HG03175 (cell line): ENCODE data around the gene POTEF.
A peak's percentile ranks its signal among the peaks of the same experiment; 100 is the strongest.
"Not testable (repeated sequence)": the region's sequence is repeated elsewhere in the genome, so short reads cannot be mapped to it uniquely, and the experiment has no call there.

Experiments used
- ATAC-seq: cut with Tn5 transposase; IDR thresholded peaks from one replicate; pipeline ENCODE4 v1.9.1; 2021; ENCODE audit warnings: mild to moderate bottlenecking, moderate library complexity; ENCODE audit not compliant: unreplicated experiment

The POTEF gene

GRCh38 chr2:130153721-130154422 is 24.9 kb upstream of the POTEF start:
- not testable (repeated sequence) for ATAC-seq

GRCh38 chr2:130152816-130153595 is 24.0 kb upstream of the POTEF start:
- ATAC-seq, result no peak

GRCh38 chr2:130152136-130152815 is 23.3 kb upstream of the POTEF start:
- not testable (repeated sequence) for ATAC-seq

- ATAC-seq, result not testable (repeated sequence)
Observed at GRCh38 chr2:130151145-130151512, 22.1 kb upstream of the POTEF start.

- ATAC-seq, result no peak
Observed at GRCh38 chr2:130150181-130151144, 21.4 kb upstream of the POTEF start.

- not testable (repeated sequence) for ATAC-seq
Observed at GRCh38 chr2:130148515-130148914, 19.5 kb upstream of the POTEF start.

- peak; percentile 84 for ATAC-seq
Observed at GRCh38 chr2:130145006-130145414, 16.0 kb upstream of the POTEF start, which contains the start of gene CCDC74B. Gene CCDC74B, minus strand, starts transcription at chr2:130145112. Its CDS starts 116 bp downstream, at chr2:130144996.

- peak; percentile 35 for ATAC-seq
Observed at GRCh38 chr2:130143266-130144039, 14.4 kb upstream of the POTEF start.

- ATAC-seq, result not testable (repeated sequence)
Observed at GRCh38 chr2:130142396-130143265, 13.6 kb upstream of the POTEF start.

GRCh38 chr2:130141645-130142370 is 12.8 kb upstream of the POTEF start:
- not testable (repeated sequence) for ATAC-seq

- not testable (repeated sequence) for ATAC-seq
Observed at GRCh38 chr2:130141002-130141401, 12.0 kb upstream of the POTEF start.

- ATAC-seq, result not testable (repeated sequence)
Observed at GRCh38 chr2:130140516-130140915, 11.5 kb upstream of the POTEF start.

GRCh38 chr2:130139331-130140280 is 10.6 kb upstream of the POTEF start:
- not testable (repeated sequence) for ATAC-seq

GRCh38 chr2:130138841-130139251 is 9.8 kb upstream of the POTEF start:
- not testable (repeated sequence) for ATAC-seq

- ATAC-seq, result not testable (repeated sequence)
Observed at GRCh38 chr2:130138326-130138725, 9.3 kb upstream of the POTEF start.

- not testable (repeated sequence) for ATAC-seq
Observed at GRCh38 chr2:130137118-130137517, 8.1 kb upstream of the POTEF start.

- not testable (repeated sequence) for ATAC-seq
Observed at GRCh38 chr2:130136546-130136945, 7.5 kb upstream of the POTEF start.
